ENCODE data around the gene NKAPL.

- no peak for TF ChIP-seq CTCF (IDR thresholded peaks at IDR 0.05 in 2 of 3, conservative IDR thresholded peaks at IDR 0.05 in 1 of 3; ENCODE audit: borderline replicate concordance in 1 of 3, insufficient read depth in 1 of 3, low read depth in 2 of 3, low read length in 2 of 3)
- no peak for TF ChIP-seq POLR2AphosphoS5 (IDR thresholded peaks at IDR 0.05; ENCODE audit: low read depth, low read length)
- no peak for TF ChIP-seq POLR2A (IDR thresholded peaks at IDR 0.05; ENCODE audit: borderline replicate concordance, extremely low read depth, insufficient read depth, insufficient read length)
- no peak for TF ChIP-seq REST (IDR thresholded peaks at IDR 0.05; ENCODE audit: low read depth)
- no peak for TF ChIP-seq YY1 (IDR thresholded peaks at IDR 0.05; ENCODE audit: extremely low read depth, insufficient replicate concordance, low read depth, low read length)
- no peak for TF ChIP-seq ZFX (IDR thresholded peaks at IDR 0.05)
- no peak for TF ChIP-seq SIN3A (IDR thresholded peaks at IDR 0.05; ENCODE audit: low read depth)
- no peak for TF ChIP-seq TCF7L2 (IDR thresholded peaks at IDR 0.05; ENCODE audit: borderline replicate concordance, extremely low read depth, insufficient read depth, insufficient read length)
- no peak for TF ChIP-seq ZNF274 (IDR thresholded peaks at IDR 0.05; ENCODE audit: low read depth, low read length)
These were observed 43.7 kb upstream of the NKAPL start for GRCh38 chr6:28215425-28215824.

All from HCT116 (cell line).